Colonic mucosa (tissue), 4 donors: Measurements from ENCODE around the gene TRMT112. TPM values are rescaled to one million over a fixed set of nuclear protein-coding genes. Genes with fewer than 3 reads are reported as not detected.

Experiments
- DNase-seq: peaks from one replicate; pipeline ENCODE4 v3.0.0-alpha.2; 2020
- H3K27ac ChIP-seq: fragments of 200-600 bp; one replicate; pipeline ENCODE4 v1.8.0; 2021
- H3K27me3 ChIP-seq: fragments of 200-600 bp; one replicate; pipeline ENCODE4 v1.8.0; 2021
- H3K36me3 ChIP-seq: fragments of 200-600 bp; one replicate; pipeline ENCODE4 v1.8.0; 2021
- H3K4me1 ChIP-seq: fragments of 200-600 bp; one replicate; pipeline ENCODE4 v1.8.0; 2021; ENCODE audit warnings: mild to moderate bottlenecking
- H3K4me3 ChIP-seq: fragments of 200-600 bp; one replicate; pipeline ENCODE4 v1.8.0; 2021
- H3K9ac ChIP-seq, 2 donors: one replicate each; pipeline ENCODE4 v1.7.0; 2013; ENCODE audit warnings: control low read depth in 2 of 2, low read depth in 2 of 2, low read length in 2 of 2
- H3K9me3 ChIP-seq: fragments of 200-600 bp; one replicate; pipeline ENCODE4 v1.8.0; 2021
- intact Hi-C: fragments of 100-400 bp; cut with DNase I; formaldehyde crosslinking; loops from one replicate; pipeline ENCODE4 v1.14.1; 2022
- total RNA-seq, 2 donors: library from RNA; stranded (reverse); fragmentation: NEBNext Ultra II Directional in 1 of 2; extraction: Animal tissue kit (Norgen Biotek cat#: 25700) in 1 of 2; gene quantifications; one replicate each; pipeline ENCODE4 v1.2.1, GENCODE V29; 2021
- TF ChIP-seq, protein P1 (sequence below): fragments of 200-600 bp; IDR thresholded peaks from one replicate; pipeline ENCODE4 v1.8.0; 2022; ENCODE audit warnings: antibody characterized with exemption, mild to moderate bottlenecking
- donor health status: healthy.
- donor health status: DM: no; HTN: no; CAD: no.
- donor health status: DM: no; HTN: no; CAD: no.

TRMT112 gene
- total RNA-seq, result 100 to 1,000 TPM in 1 of 2 donors, 10 to 100 TPM in 1; 75.9 to 184 TPM

DNA sequence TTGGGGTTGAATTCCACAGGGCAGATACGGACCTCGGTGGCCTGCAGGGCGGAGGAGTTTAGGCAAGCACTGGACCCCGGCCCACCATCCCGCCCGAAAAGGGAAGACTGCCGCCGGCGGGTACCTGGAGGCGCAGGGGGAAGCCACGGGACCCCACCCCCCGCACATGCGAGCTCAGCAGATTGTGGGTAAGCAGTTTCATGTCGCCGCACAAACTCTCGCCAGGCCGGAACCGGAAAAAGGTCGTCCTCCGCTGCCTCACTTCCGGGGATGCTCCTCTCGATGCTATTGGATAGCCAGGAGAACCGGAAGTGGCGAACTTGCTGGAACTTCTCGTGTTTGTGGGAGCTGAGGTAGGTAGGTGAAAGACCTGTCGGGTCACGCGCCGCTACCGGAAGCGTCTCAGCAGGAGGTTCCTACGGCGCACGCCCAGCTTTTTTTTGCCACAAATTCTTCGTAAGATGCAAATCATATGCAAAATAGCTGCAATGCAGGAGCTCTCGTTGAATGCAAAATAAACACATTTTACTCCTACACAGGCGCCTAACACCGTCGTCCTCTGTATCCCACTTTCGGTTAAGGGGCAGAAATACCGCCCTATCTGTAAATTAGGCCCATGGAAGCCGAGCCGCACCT is at the start of gene TRMT112:
Gene TRMT112 (minus strand): TSS at position 235 of the 636 bp plus-strand sequence. CDS start 33 bp downstream, at position 202.
- Histone ChIP-seq H3K27me3 (no peaks in the 10 kb centered on the region), H3K27ac (peak within 1 kb of the TSS; percentile 99), H3K36me3 (no peaks in the 10 kb centered on the region), H3K4me1 (peaks cover 20% of the 10 kb centered on the region), H3K9me3 (no peaks in the 10 kb centered on the region), H3K9ac (peak within 1 kb of the TSS; percentile 87 to 97), H3K4me3 (peak within 1 kb of the TSS; percentile 76)
- TF ChIP-seq, protein P1, sequence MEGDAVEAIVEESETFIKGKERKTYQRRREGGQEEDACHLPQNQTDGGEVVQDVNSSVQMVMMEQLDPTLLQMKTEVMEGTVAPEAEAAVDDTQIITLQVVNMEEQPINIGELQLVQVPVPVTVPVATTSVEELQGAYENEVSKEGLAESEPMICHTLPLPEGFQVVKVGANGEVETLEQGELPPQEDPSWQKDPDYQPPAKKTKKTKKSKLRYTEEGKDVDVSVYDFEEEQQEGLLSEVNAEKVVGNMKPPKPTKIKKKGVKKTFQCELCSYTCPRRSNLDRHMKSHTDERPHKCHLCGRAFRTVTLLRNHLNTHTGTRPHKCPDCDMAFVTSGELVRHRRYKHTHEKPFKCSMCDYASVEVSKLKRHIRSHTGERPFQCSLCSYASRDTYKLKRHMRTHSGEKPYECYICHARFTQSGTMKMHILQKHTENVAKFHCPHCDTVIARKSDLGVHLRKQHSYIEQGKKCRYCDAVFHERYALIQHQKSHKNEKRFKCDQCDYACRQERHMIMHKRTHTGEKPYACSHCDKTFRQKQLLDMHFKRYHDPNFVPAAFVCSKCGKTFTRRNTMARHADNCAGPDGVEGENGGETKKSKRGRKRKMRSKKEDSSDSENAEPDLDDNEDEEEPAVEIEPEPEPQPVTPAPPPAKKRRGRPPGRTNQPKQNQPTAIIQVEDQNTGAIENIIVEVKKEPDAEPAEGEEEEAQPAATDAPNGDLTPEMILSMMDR, result no peak
- peak; percentile 98 for DNase-seq
- intact Hi-C loops, result loop anchor here (5.0 kb wide), 1 partner anchor 40 kb away; the partner anchor contains the start of gene RPS6KA4

DNA sequence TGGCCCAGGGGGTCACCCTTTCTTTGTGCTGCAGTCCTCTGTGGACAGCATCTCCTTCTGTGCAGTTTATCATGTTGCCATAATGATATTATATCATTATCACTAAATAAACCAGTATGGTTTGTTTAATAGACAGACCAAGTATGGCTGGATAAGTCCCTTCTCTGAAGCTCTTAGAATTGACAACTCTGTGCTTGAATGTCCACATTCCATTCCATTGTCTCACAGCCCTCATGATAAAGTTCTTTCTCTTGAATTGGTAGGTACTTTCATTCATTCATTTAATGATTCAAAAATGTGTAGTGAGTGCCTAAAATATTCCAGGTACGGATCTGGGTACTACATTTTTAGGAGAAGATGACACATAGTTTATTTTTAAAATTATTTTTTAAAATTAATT is 49.4 kb upstream of the TRMT112 start:
- Histone ChIP-seq H3K27me3 (no peaks in the 10 kb centered on the region), H3K36me3 (no peaks in the 10 kb centered on the region), H3K9ac (no peak overlapping the region), H3K27ac (no peak overlapping the region), H3K4me1 (no peaks in the 10 kb centered on the region), H3K4me3 (no peak overlapping the region), H3K9me3 (no peaks in the 10 kb centered on the region)
- DNase-seq, result no peak
- intact Hi-C loops, result no loop called here
- TF ChIP-seq, protein P1, result no peak

DNA sequence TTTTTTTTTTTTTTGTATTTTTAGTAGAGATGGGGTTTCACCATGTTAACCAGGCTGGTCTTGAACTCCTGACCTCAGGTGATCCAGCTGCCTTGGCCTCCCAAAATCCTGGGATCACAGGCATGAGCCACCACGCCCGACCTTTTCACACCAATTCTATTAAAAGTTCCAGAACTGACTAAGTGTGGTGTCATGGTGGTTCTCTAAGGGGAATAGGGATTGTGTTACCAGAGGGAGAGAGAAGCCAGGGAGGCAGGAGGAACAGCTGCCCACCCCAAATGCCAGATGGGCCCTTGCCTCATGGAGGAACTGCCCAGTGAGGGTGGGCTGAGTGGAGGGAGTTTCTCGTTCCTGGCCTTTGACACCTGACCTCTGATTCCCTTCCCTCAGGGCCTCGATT is 47.6 kb upstream of the TRMT112 start:
- H3K9me3 ChIP-seq, result no peaks in the 10 kb centered on the region
- DNase-seq, result no peak
- TF ChIP-seq, protein P1, result no peak
- intact Hi-C loops, result no loop called here
- H3K4me3 ChIP-seq, result no peak overlapping the region
- H3K27ac ChIP-seq, result no peak overlapping the region
- H3K36me3 ChIP-seq, result no peaks in the 10 kb centered on the region
- no peak overlapping the region for H3K9ac ChIP-seq
- H3K27me3 ChIP-seq, result no peaks in the 10 kb centered on the region
- peaks cover 4% of the 10 kb centered on the region for H3K4me1 ChIP-seq

DNA sequence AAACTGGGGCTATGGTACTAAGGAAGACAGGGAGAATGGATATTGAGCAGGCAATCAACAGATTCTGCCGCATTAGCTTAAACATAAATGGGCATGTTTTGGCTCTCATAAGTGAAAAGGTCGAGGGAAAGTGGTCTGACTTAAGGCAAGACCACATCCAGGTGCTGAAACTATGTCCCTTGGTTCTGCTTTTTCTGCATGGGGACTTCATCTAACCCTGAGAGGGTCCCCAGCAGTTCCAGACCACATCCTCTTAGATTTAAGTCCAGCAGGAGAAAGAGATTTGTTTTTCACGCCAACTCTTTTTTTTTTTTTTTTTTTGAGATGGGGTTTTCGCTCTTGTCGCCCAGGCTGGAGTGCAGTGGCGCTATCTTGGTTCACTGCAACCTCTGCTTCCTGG is 47.1 kb upstream of the TRMT112 start:
- H3K4me3 ChIP-seq, result no peak overlapping the region
- DNase-seq, result no peak
- no peaks in the 10 kb centered on the region for H3K27me3 ChIP-seq
- no peaks in the 10 kb centered on the region for H3K9me3 ChIP-seq
- no peak overlapping the region for H3K9ac ChIP-seq
- no peaks in the 10 kb centered on the region for H3K36me3 ChIP-seq
- H3K27ac ChIP-seq, result no peak overlapping the region
- H3K4me1 ChIP-seq, result peaks cover 7% of the 10 kb centered on the region
- TF ChIP-seq, protein P1, result no peak
- intact Hi-C loops, result no loop called here

DNA sequence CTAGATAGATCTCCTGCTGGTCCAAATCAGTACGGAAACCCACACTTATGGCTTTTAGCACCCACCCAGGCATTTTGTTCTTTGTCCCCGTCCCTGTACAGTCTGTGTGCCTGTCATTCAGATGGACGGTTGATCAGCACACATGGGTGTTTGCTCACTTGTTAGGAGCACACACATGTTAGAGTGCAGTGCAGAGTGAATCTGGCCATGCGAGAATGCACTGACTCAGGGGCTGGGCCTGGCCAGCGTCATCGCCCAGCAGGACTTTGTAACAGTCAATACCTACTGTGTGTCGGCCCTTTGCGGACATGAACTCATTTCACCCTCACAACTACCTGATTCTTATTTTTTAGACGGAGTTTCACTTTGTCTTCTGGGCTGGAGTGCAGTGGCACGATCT is 45.0 kb upstream of the TRMT112 start:
- H3K27me3 ChIP-seq, result no peaks in the 10 kb centered on the region
- H3K4me1 ChIP-seq, result peaks cover 17% of the 10 kb centered on the region
- H3K27ac ChIP-seq, result no peak overlapping the region
- H3K36me3 ChIP-seq, result no peaks in the 10 kb centered on the region
- H3K9ac ChIP-seq, result no peak overlapping the region
- no peaks in the 10 kb centered on the region for H3K9me3 ChIP-seq
- TF ChIP-seq, protein P1, result no peak
- no peak for DNase-seq
- no peak overlapping the region for H3K4me3 ChIP-seq
- intact Hi-C loops, result no loop called here
